H9 (cell line): Measurements from ENCODE around the gene AFAP1. TPM values are rescaled to one million over a fixed set of nuclear protein-coding genes. Genes with fewer than 3 reads are reported as not detected.

Experiments used
- DNase-seq: peaks from one replicate; pipeline ENCODE4 v3.0.0-alpha.2; 2017
- H2AFZ ChIP-seq: one replicate; pipeline ENCODE4 v1.6.1; 2013; ENCODE audit warnings: mild to moderate bottlenecking, low read length, control low read depth, moderate library complexity
- H2AK5ac ChIP-seq: 2 replicates; pipeline ENCODE4 v1.6.1; 2013; ENCODE audit warnings: low read length, control low read depth, mixed read lengths; ENCODE audit not compliant: insufficient read length
- H2BK120ac ChIP-seq: one replicate; pipeline ENCODE4 v1.6.1; 2013; ENCODE audit warnings: low read depth, mild to moderate bottlenecking, low read length, control low read depth, inconsistent platforms; ENCODE audit not compliant: poor library complexity, severe bottlenecking
- H2BK12ac ChIP-seq: 2 replicates; pipeline ENCODE4 v1.6.1; 2013; ENCODE audit warnings: low read length, control low read depth, mixed read lengths, low read depth; ENCODE audit not compliant: insufficient read length
- H2BK15ac ChIP-seq: 2 replicates; pipeline ENCODE4 v1.6.1; 2013; ENCODE audit warnings: low read depth, low read length, control low read depth
- H2BK20ac ChIP-seq: one replicate; pipeline ENCODE4 v1.6.1; 2013; ENCODE audit warnings: low read depth, mild to moderate bottlenecking, low read length, control low read depth, inconsistent platforms; ENCODE audit not compliant: poor library complexity, severe bottlenecking
- H2BK5ac ChIP-seq: 2 replicates; pipeline ENCODE4 v1.6.1; 2013; ENCODE audit warnings: low read length, control low read depth, mixed read lengths; ENCODE audit not compliant: insufficient read length
- H3K14ac ChIP-seq: 2 replicates; pipeline ENCODE4 v1.6.1; 2013; ENCODE audit warnings: low read length, control low read depth; ENCODE audit not compliant: insufficient read depth
- H3K18ac ChIP-seq: 2 replicates; pipeline ENCODE4 v1.6.1; 2013; ENCODE audit warnings: low read depth, mild to moderate bottlenecking, mixed read lengths, low read length, control low read depth; ENCODE audit not compliant: insufficient read length
- H3K23ac ChIP-seq: 2 replicates; pipeline ENCODE4 v1.6.1; 2013; ENCODE audit warnings: low read length, control low read depth, mixed read lengths, low read depth; ENCODE audit not compliant: insufficient read length
- H3K23me2 ChIP-seq: 2 replicates; pipeline ENCODE4 v1.6.1; 2013; ENCODE audit warnings: low read depth, mild to moderate bottlenecking, mixed read lengths, low read length, control low read depth; ENCODE audit not compliant: insufficient read length, poor library complexity, severe bottlenecking
- H3K27ac ChIP-seq: 2 replicates; pipeline ENCODE4 v1.5.1; 2013; ENCODE audit warnings: low read length, control low read depth, mixed read lengths, low read depth; ENCODE audit not compliant: insufficient read length
- H3K27me3 ChIP-seq: 2 replicates; pipeline ENCODE4 v1.6.1; 2013; ENCODE audit warnings: low read length, control low read depth, inconsistent platforms; ENCODE audit not compliant: insufficient read depth
- H3K4ac ChIP-seq: 2 replicates; pipeline ENCODE4 v1.6.1; 2013; ENCODE audit warnings: low read depth, mild to moderate bottlenecking, control low read depth, inconsistent platforms, low read length, moderate library complexity
- H3K4me1 ChIP-seq: 2 replicates; pipeline ENCODE4 v1.6.1; 2013; ENCODE audit warnings: low read length, control low read depth, inconsistent platforms; ENCODE audit not compliant: insufficient read depth
- H3K4me2 ChIP-seq: 2 replicates; pipeline ENCODE4 v1.6.1; 2013; ENCODE audit warnings: low read length, control low read depth, mixed read lengths; ENCODE audit not compliant: insufficient read length, insufficient read depth
- H3K56ac ChIP-seq: 2 replicates; pipeline ENCODE4 v1.6.1; 2013; ENCODE audit warnings: low read depth, mild to moderate bottlenecking, mixed read lengths, low read length, control low read depth; ENCODE audit not compliant: insufficient read length
- H3K79me1 ChIP-seq: 2 replicates; pipeline ENCODE4 v1.6.1; 2013; ENCODE audit warnings: low read depth, mild to moderate bottlenecking, moderate library complexity, low read length, control low read depth, inconsistent platforms; ENCODE audit not compliant: insufficient read depth, poor library complexity, severe bottlenecking
- H3K79me2 ChIP-seq: 2 replicates; pipeline ENCODE4 v1.6.1; 2013; ENCODE audit warnings: low read length, control low read depth, inconsistent platforms; ENCODE audit not compliant: insufficient read depth
- H3K9ac ChIP-seq: 2 replicates; pipeline ENCODE4 v1.6.1; 2013; ENCODE audit warnings: low read length, control low read depth, mixed read lengths; ENCODE audit not compliant: insufficient read length; ENCODE audit errors: extremely low read depth
- H3K9me3 ChIP-seq: one replicate; pipeline ENCODE4 v1.6.1; 2013; ENCODE audit warnings: low read depth, low read length, inconsistent platforms; ENCODE audit not compliant: control insufficient read depth
- H3T11ph ChIP-seq: one replicate; pipeline ENCODE4 v1.6.1; 2013; ENCODE audit warnings: mild to moderate bottlenecking, low read length, control low read depth, inconsistent platforms
- H4K20me1 ChIP-seq: one replicate; pipeline ENCODE4 v1.6.1; 2013; ENCODE audit not compliant: control insufficient read depth, insufficient read length, insufficient read depth
- H4K5ac ChIP-seq: 2 replicates; pipeline ENCODE4 v1.6.1; 2013; ENCODE audit warnings: low read depth, mild to moderate bottlenecking, mixed read lengths, low read length, control low read depth; ENCODE audit not compliant: insufficient read length
- H4K8ac ChIP-seq: replicated peaks from 2 replicates; pipeline ENCODE4 v1.6.1; 2013; ENCODE audit warnings: low read length, control low read depth, mixed read lengths, low read depth; ENCODE audit not compliant: insufficient read length
- H4K91ac ChIP-seq: 2 replicates; pipeline ENCODE4 v1.6.1; 2013; ENCODE audit warnings: low read depth, mild to moderate bottlenecking, moderate library complexity, mixed read lengths, low read length, control low read depth; ENCODE audit not compliant: insufficient read length
- H3K27ac Mint-ChIP-seq, 3 experiments: 2 replicates in 2 of 3; 3 replicates in 1 of 3; pipeline ENCODE4 v1.8.0; 2020 to 2021; ENCODE audit warnings: mixed read lengths in 3 of 3, mild to moderate bottlenecking in 1 of 3, moderate library complexity in 1 of 3
- H3K27me3 Mint-ChIP-seq: 2 replicates; pipeline ENCODE4 v1.8.0; 2021; ENCODE audit warnings: low read depth, mild to moderate bottlenecking, moderate library complexity, mixed read lengths
- H3K36me3 Mint-ChIP-seq, 3 experiments: 2 replicates in 2 of 3; 3 replicates in 1 of 3; pipeline ENCODE4 v1.8.0; 2020 to 2021; ENCODE audit warnings: low read depth in 3 of 3, mixed read lengths in 3 of 3; ENCODE audit not compliant: insufficient read depth in 1 of 3
- H3K4me1 Mint-ChIP-seq, 2 experiments: 2 replicates each; pipeline ENCODE4 v1.8.0; 2020; ENCODE audit warnings: mixed read lengths in 2 of 2
- H3K4me3 Mint-ChIP-seq, 2 experiments: 2 replicates in 1 of 2; 3 replicates in 1 of 2; pipeline ENCODE4 v1.8.0; 2020 to 2021; ENCODE audit warnings: mild to moderate bottlenecking in 2 of 2, mixed read lengths in 2 of 2, moderate library complexity in 1 of 2
- H3K9me3 Mint-ChIP-seq, 2 experiments: 2 replicates in 1 of 2; 3 replicates in 1 of 2; pipeline ENCODE4 v1.8.0; 2020; ENCODE audit warnings: mild to moderate bottlenecking in 2 of 2, mixed read lengths in 2 of 2, moderate library complexity in 1 of 2
- CTCF ChIP-seq: fragments of 200-600 bp; sonication (generic); conservative IDR thresholded peaks from 3 replicates; pipeline ENCODE4 v1.8.0; 2021; ENCODE audit warnings: antibody characterized with exemption, mild to moderate bottlenecking
- whole genome bisulfite sequencing: extraction: QIAGEN DNeasy Blood & Tissue Kit; methylation state at CpG from one replicate; pipeline ENCODE4 v1.1.7; 2013; ENCODE audit warnings: missing lambda C conversion rate, low lambda C conversion rate, mixed read lengths; ENCODE audit not compliant: insufficient read length; ENCODE audit errors: extremely low coverage; 5-methylcytosine and 5-hydroxymethylcytosine counted together
- total RNA-seq: library from RNA; stranded (reverse); gene quantifications from 2 replicates; pipeline ENCODE4 v1.2.1, GENCODE V29; 2021

AFAP1 gene
- total RNA-seq, 1 experiment from 2014 or later, result 6.5 TPM

- WGBS, result no CpG with 5 or more reads among the region's 31 CpGs
Observed at GRCh38 chr4:7736436-7737267, 203.0 kb downstream of the AFAP1 start.

More at GRCh38 chr4:7736436-7737267, 203.0 kb downstream of the AFAP1 start:
- Histone ChIP-seq H3K27ac (no peak overlapping the region), H2BK12ac (no peak overlapping the region), H4K91ac (no peak overlapping the region), H4K5ac (no peak overlapping the region), H2BK15ac (no peak overlapping the region), H3K23me2 (no peaks in the 10 kb centered on the region), H3K18ac (no peak overlapping the region), H2BK120ac (no peak overlapping the region), H4K20me1 (no peaks in the 10 kb centered on the region), H3K56ac (no peak overlapping the region), H3K9ac (no peak overlapping the region), H3K23ac (no peak overlapping the region), H3K9me3 (no peaks in the 10 kb centered on the region), H3K79me1 (no peaks in the 10 kb centered on the region), H2BK5ac (no peak overlapping the region), H3T11ph (no peak overlapping the region), H3K4me2 (no peak overlapping the region), H2AK5ac (no peak overlapping the region), H3K4me1 (no peaks in the 10 kb centered on the region), H3K4ac (no peak overlapping the region), H3K14ac (no peak overlapping the region), H3K27me3 (no peaks in the 10 kb centered on the region), H2BK20ac (no peak overlapping the region), H3K79me2 (no peaks in the 10 kb centered on the region), H2AFZ (no peak overlapping the region), H4K8ac (no peak overlapping the region)
- H3K9me3 Mint-ChIP-seq, result no peaks in the 10 kb centered on the region
- no peak overlapping the region for H3K4me3 Mint-ChIP-seq
- no peak overlapping the region for H3K27ac Mint-ChIP-seq
- no peaks in the 10 kb centered on the region for H3K36me3 Mint-ChIP-seq
- no peak for DNase-seq
- 0 out of 4 replicates have a peak, but pooled peaks cover 0 to 4% of the 10 kb centered on the region in 2 experiments for H3K4me1 Mint-ChIP-seq
- peaks cover 5% of the 10 kb centered on the region for H3K27me3 Mint-ChIP-seq
- TF ChIP-seq CTCF, result no peak
